ENCODE results near the gene ANKRD1.
"Not testable (repeated sequence)": the region's sequence is repeated elsewhere in the genome, so short reads cannot be mapped to it uniquely, and the experiment has no call there.

Gene ANKRD1

DNA sequence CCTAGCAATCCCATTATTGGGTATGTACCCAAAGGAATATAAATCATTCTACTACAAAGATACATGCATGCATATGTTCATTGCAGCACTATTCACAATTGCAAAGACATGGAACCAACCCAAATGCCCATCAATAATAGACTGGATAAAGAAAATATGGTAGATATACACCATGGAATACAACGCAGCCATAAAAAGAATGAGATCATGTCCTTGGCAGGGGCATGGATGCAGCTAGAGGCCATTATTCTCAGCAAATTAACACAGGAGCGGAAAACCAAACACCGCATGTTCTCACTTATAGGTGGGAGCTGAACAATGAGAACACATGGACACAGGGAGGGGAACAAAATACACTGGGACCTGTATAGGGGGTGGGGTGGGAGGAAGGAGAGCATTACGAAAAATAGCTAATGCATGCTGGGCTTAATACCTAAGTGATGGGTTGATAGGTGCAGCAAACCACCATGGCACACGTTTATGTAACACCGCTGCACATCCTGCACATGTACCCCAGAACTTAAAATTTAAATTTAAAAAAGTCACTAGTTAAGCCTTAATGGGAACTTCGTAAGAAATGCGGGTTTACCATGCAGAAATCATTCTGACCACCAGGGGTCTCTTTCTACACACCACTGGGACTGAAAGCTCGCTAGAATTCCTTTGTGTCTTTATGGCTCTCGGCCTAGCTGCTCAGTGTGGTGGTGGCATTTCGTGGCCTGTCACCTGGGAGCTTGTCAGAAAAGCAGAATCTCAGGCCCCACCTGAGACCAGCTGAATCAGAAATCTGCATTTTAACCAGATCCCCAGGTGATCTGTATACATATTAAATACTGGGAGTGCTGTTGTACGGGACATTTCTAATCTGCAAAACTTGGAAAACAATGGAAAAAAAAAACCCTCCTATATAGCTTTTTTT lies 9.5 kb downstream of the ANKRD1 start:
- DNase-seq, result peak in 3 of 4 experiments; percentile 1 to 5 (median 2)

DNA sequence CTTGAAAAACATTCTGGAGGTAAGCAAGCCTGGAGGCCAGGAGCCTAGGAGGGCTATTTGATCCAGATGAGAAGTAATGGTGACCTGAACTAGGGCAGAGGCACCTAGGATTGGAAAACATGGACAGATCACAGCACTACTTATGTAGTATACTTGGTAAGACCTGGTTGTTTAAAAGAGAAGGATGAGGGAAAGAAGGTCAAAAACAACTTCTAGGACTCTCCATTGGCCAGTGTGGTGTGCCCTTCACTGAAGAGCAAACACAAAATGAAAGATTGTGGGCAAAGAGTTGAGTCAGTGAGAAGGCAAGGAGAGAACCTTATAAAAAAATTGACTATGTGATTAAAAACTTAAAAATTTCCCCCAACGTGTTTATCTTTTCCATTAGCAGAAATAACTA lies 14.3 kb downstream of the ANKRD1 start:
- no peak for DNase-seq

DNA sequence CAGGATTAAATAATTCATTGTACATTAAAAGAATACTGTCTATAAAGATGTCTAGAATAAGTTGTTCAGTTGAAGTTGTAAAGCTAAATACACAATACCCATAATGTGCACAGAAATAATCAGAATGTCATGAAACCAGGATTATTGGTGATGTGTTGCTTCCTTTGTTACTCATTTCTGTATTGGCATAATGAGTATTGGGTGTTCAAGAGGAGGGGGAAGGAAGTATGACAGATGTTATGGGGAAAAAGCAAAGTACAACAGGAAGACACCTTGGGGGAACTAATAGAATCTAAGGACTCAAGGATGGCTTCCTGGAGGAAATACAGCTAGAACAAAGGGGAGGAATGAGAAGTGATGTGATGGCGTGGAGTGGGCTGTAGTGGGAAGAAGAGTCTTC lies 15.0 kb downstream of the ANKRD1 start:
- DNase-seq, result no peak

DNA sequence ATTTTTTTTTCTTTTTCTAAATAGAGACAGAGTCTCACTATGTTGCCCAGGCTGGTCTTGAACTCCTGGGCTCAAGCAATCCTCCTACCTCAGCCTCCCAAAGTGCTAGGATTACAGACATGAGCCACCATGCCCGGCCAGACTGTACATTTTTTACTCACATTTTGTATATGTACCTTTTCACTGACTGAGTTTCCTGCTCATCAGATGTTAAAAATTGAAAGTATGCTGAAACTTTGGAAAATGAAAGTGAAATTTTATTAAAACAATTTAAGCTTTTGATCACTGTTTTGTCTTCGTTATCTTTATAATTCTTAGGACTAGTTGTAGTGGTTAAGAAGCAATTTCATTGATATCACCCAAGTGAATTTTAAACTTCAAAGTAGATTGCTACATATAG lies 24.0 kb downstream of the ANKRD1 start:
- DNase-seq, result not testable (repeated sequence)

DNA sequence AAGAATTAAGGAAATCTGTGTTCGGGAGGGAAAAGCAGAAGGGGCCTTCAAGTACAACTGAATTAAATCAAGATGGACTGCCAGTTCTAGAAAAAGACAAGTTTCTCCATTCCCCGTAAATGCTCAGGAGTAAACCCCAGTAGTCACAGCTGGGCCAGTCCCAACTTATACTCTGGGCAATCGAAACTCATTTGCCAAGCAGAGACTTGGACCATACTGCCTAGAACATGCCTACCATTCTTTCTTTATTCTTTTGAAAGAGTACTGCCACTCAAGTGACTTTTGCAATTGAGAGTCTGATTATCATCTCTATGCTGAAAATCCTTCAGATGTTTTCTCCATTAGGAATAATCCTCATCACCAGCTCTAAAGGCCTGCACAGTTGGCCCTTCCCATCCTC lies 27.7 kb downstream of the ANKRD1 start:
- DNase-seq, result no peak

DNA sequence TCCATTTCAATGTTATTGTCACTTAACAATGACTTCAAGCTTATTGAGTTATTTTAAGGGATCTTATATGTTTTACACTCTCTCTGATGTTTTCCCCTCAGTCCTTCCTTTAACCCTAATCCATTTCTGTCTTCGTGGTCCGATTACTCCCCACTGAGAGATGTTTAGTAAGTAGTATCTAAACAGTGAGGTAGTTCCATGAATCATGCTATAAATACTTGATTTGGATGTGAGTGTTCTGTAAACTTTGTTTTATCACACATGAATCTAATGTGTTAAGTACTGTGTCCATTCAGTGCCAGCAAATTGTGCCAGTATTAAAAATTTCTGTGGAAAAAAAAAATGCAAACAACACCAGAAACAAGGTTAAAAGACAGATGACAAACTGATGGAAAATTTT lies 30.5 kb downstream of the ANKRD1 start:
- no peak for DNase-seq

DNA sequence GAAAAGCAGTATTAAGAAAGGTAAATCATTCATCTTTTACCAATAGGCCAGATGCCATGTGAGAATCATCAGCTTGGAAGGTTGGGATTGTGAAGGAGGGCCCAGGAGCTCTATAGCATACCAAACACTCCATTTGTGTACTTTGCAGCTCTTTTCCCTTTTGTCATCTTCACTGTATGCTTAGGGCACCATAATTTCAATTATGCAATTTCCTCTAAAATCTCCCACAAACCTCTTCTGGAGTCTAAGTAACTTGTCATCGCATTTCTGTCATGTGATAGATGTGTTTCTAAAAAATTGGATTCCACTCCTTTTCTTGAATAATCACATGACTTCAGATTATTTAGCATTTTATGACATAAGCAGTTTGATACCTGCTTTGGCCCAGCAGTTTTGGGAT lies 31.3 kb downstream of the ANKRD1 start:
- DNase-seq, result no peak

DNA sequence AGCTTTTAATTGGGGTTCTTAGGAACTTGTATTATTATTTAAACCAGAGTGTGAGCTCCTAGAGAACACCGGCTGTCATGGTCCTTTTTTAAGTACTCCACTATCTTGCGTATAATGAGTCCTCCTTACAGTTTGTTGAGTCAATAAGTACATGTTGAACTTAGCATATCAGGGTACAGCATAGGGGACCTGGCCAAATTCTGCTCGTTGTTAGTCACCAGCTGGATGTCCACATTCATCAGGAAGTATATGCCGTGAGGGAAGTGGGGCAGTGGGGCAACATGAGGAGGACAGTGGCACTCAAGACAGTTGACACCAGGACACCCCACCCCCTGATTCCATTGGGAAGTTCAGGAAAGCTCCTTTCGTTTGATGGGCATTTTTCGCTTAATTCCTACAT lies 32.5 kb downstream of the ANKRD1 start:
- DNase-seq, result no peak

DNA sequence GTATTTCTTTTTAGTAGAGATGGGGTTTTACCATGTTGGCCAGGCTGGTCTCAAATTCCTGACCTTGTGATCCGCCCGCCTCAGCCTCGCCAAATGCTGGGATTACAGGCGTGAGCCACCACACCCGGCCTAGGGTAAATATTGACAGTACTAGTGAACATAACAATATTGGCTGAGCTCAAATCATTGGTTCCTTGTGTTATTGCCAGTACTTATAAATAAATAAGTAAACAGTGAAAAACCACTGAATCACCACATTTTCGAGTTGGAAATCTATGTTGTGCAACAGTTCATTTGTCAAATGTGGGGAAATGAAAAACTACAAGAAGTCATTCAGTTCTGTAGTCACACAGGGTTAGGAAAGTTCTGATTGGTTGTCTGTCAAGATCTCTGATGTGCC lies 33.3 kb downstream of the ANKRD1 start:
- no peak for DNase-seq

DNA sequence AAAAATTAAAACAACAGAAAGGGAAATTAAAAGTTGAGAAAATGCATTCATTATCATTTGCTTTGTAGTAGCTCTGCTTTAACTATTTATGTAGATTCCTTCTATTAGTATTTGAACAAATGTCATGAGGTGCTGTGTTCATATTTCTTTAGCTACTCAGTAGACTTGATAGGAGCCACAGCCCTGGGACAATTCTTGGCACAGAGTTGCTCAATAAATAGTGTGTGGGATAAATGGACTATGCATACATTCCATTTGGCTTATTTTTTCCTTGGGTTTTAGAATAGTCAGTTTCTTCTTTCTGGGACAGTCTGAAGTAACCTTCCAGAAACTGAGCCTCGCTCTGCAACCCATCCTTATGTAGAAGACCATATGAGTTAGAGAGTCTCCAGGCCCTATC lies 35.7 kb downstream of the ANKRD1 start:
- DNase-seq, result no peak

DNA sequence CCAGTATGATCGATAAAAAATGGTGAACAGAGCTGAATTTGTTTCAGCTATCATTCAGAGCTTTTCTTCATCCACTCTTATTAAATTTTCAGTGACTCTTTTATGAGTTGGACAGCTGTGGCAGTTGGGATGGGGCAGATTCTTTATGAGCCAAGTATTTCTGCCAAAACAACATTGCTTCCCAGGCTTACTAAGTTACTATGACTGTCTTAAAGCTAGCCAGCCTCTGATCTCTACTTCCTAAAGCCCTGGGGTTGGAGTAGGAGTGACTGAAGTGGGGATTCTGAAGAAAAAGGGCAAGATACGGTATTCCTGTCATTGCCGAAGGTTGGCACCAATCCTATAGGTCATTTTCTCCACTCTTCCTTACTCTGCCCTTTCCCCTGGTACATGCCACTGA lies 36.5 kb downstream of the ANKRD1 start:
- no peak for DNase-seq

DNA sequence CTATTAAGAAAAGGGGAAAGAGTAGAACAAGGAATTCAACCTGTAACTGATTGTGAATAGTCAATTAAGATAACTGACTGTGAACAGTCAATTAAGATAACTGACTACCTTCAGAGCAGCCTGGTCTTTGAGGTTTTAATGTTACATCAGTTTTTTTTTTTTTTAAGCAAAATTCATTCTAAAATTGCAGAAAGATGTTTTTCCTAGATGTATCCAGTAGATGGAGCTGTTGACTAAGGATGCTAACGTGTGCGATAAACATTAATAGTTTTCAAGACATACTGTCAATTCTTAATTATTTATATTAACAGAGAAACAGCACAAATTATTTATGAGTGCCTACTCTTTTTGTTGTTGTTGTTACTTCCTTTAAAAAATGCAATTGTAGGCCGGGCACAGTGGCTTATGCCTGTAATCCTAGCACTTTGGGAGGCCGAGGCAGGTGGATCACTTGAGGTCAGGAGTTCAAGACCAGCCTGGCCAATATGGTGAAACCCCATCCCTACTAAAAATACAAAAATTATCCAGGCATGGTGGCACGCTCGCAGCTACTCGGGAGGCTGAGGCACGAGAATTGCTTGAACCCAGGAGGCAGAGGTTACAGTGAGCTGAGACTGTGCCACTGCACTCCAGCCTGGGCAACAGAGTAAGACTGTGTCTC lies 40.7 kb downstream of the ANKRD1 start:
- DNase-seq, result not testable (repeated sequence)

DNA sequence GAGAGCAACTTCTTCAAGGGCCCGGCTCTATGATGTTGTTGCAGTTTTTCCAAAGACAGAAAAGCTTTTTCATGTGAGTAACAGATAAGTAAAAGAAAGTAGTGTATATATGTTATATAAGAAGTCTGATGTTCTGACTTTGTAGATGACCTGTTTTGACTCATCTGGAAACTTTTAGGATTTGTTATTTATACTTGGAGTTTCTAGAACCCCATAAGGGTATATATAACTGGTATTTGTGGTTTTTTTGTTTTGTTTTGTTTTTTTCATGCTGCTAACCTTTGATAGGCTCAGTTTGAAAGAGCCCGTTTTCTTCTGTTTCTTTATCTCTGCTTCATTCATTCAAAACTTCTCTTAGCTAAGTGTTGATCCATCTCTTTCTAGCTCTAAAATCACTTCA lies 41.8 kb downstream of the ANKRD1 start:
- no peak for DNase-seq

DNA sequence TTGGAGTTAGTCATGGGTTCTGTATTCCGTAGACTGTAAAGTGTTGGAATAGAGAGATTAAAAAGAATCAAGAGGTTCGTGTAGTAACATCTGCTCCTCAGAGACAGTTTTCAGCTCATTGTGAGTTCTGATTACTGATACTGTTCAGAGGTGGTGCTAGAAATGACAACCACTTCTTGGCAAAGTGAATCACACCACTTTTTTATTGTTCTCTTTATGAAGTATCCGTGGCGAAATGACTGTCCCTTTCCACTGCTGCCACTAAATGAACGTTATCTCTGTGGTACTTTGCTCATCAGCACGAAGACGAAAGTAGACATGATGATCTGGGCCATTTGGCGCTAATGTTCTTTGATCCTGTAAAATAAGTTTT lies 48.3 kb downstream of the ANKRD1 start:
- DNase-seq, result no peak

DNA sequence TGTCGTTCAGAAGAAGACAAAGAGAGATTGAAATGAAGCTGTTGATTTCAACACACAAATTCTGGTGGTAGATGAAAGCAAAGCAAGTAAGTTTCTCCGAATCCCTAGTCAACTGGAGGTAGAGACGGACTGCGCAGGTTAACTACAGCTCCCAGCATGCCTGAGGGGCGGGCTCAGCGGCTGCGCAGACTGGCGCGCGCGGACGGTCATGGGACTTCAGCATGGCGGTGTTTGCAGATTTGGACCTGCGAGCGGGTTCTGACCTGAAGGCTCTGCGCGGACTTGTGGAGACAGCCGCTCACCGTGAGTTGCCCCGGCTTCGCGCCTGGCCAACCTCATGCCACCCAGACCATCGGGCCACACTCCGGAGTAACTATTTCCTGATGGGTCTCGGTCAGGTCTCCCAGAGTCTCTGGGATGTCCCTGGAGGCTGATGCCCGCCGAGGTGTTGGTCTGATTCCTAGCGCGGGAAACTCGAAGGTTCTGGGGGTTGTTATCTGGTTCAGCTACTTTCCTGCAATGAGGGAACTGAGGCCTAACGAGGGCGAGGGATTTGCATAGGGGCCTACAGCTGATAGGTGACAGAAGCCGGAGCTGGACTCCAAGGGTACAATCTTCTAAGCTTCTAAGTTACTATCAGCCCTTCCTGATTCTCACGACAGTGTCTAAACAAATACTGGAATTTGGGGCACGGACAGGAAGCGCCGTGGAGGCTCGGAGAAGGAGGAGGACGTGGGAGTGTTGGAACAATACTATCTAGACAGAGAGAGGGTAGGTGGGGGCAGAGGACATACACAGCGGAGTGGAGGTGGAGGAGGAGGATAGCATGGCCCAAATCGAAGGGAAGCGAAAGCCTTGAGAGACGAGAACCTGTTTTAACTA lies 48.9 kb downstream of the ANKRD1 start, which contains the start of gene RPP30:
TSS of gene RPP30 (plus strand) at position 209 of the 882 bp plus-strand sequence. CDS start at position 222, 13 bp downstream.
- DNase-seq, result peak; percentile 47 to 75 (median 56)

DNA sequence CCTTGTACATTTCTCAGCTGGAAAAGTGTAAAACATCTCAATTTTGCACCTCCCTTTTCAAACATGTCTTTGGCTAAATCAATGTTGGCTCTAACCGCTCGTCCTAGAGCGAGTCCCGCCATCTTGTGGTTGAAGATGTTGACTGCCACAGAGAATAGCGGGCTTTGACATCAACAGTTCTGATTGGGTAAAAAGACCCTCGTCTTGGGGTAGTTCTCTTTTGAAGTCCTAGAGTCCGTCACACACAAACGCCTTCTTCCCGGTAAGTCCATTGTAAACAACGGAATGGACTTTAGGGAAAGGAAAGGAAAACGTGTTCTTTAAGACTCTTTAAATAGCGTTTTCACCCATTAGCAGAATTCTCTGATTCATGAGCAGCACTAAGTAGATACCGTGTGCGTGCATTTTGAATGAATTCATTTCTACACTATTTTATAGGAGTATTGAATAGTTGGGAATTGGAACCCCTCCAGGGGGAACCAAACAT lies 49.6 kb downstream of the ANKRD1 start:
- DNase-seq, result no peak

DNA sequence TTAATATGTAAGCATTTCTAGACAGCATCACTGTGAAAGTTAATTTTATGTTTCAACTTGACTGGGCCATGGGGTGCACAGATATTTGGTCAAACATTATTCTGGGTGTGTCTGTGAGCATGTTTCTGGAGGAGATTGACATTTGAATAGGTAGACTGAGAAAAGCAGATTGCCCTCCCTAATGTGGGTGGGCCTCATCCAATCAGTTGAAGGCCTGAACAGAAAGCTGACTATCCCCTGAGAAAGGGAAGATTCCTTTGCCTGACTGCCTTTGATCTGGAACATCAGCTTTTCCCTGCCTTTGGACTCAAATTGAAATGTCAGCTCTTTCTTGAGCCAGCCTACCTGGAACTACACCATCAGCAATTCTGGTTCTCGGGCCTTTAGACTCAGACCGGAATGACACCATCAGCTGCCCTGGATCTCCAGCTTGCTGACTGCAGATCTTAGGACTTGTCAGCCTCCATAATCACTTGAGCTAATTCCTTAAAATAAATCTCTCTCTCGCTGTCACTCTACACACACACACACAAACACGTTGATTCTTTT lies 54.8 kb downstream of the ANKRD1 start:
- no peak for DNase-seq

DNA sequence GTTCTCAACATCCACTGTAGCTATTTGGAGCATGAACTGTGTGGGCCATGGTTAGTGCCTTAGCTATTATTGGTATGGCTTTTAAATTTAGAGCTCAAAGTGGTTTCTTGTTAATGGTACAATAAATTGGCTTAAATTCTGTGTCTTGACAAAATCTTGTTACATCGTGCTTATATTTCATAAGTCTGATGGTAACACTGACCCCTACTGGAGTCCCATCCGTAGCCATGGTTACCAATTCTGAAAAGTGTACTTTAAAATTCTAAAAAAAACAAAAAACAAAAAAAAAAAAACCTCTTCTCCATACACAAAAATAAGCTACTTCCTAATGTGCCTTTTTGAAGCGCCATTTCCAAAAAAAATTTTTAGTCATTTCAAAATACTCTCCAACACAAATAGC lies 55.5 kb downstream of the ANKRD1 start:
- no peak for DNase-seq

DNA sequence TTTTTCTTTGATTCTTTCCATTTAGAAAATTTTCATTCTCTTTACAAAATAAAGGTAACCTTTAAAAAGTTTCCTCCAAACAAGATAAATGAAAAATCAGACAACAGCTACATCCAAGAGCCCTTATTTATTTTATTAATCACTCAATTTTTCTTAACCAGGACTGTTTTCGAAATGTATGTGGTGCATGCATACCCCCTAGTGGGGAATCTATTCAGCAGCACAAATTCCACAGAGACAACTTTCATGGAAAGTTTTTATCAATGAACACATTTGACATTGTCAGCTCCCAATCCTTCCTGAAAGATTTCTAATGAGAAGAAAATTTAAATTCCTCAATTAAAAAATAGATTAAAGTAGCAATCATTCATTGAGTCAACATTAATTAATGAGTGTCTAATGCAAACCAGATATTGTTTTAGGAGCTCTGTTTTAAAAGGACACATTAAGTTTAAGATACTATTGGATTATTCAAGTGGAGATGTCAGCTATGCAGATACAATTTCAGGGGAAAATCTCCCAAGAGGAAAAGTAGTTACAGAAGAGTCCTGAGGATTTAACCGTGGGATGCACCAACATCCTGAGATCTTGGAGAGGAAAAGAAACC lies 57.9 kb downstream of the ANKRD1 start:
- no peak for DNase-seq
